Epidermal melanocyte (primary cell): ENCODE measurements around the gene VRK3.

ENCODE experiments used
- DNase-seq: peaks from one replicate; pipeline ENCODE4 v3.0.0; 2011; ENCODE audit warnings: low spot score; ENCODE audit not compliant: insufficient read length

Gene VRK3

GRCh38 chr19:50030225-50030624 lies 5.1 kb upstream of the VRK3 start:
- no peak for DNase-seq

- no peak for DNase-seq
These were observed 1.4 kb upstream of the VRK3 start for GRCh38 chr19:50026550-50026906.

- peak; percentile 89 for DNase-seq
These were observed 800 bp upstream of the VRK3 start, which contains the start of gene ZNF473 for GRCh38 chr19:50025794-50026549. Gene ZNF473, plus strand, starts transcription at chr19:50026005. Its CDS starts 5,078 bp downstream, at chr19:50031083.

- no peak for DNase-seq
These were observed 502 bp downstream of the VRK3 start for GRCh38 chr19:50024719-50025021.

GRCh38 chr19:50022823-50023222 lies 2.3 kb downstream of the VRK3 start:
- no peak for DNase-seq

GRCh38 chr19:50020481-50020880 lies 4.7 kb downstream of the VRK3 start:
- DNase-seq = no peak

GRCh38 chr19:50016225-50016807 lies 8.9 kb downstream of the VRK3 start:
- DNase-seq = no peak

GRCh38 chr19:50008532-50008931 lies 16.6 kb downstream of the VRK3 start:
- no peak for DNase-seq

- no peak for DNase-seq
These were observed 17.2 kb downstream of the VRK3 start for GRCh38 chr19:50007947-50008346.

GRCh38 chr19:50007170-50007569 lies 18.0 kb downstream of the VRK3 start:
- no peak for DNase-seq

GRCh38 chr19:50005428-50005827 lies 19.7 kb downstream of the VRK3 start:
- no peak for DNase-seq

GRCh38 chr19:50003810-50004419 lies 21.3 kb downstream of the VRK3 start:
- peak; percentile 64 for DNase-seq

GRCh38 chr19:50003254-50003788 lies 21.9 kb downstream of the VRK3 start:
- no peak for DNase-seq

- DNase-seq = no peak
These were observed 22.7 kb downstream of the VRK3 start for GRCh38 chr19:50002386-50002960.

- DNase-seq = no peak
These were observed 23.4 kb downstream of the VRK3 start for GRCh38 chr19:50001775-50002174.

GRCh38 chr19:50000841-50001557 lies 24.2 kb downstream of the VRK3 start:
- no peak for DNase-seq

GRCh38 chr19:50000038-50000840 lies 24.9 kb downstream of the VRK3 start:
- DNase-seq = no peak

GRCh38 chr19:49999371-50000010 lies 25.7 kb downstream of the VRK3 start:
- no peak for DNase-seq

- no peak for DNase-seq
These were observed 27.5 kb downstream of the VRK3 start for GRCh38 chr19:49997709-49998108.

GRCh38 chr19:49988433-49988832 lies 36.7 kb downstream of the VRK3 start:
- no peak for DNase-seq
